ENCODE data around the gene SCGB1A1. TPM values are rescaled to one million over a fixed set of nuclear protein-coding genes. Genes with fewer than 3 reads are reported as not detected.

Gene SCGB1A1
- total RNA-seq, 1 donor from 2014 or later = not detected

- Histone ChIP-seq H3K36me3 (ENCODE audit: control insufficient read depth, insufficient read depth, low read length) (no peaks in the 10 kb centered on the region), H3K27me3 (ENCODE audit: control insufficient read depth, insufficient read depth, low read length) (no peaks in the 10 kb centered on the region), H3K4me3 (ENCODE audit: low read depth, low read length) (no peak overlapping the region)
- peak; percentile 52 for DNase-seq (ENCODE audit: low read depth)
- peak; percentile 43 for TF ChIP-seq CTCF (IDR thresholded peaks at IDR 0.05; ENCODE audit: insufficient read depth, low read length, poor library complexity, severe bottlenecking)
These were observed 23.9 kb upstream of the SCGB1A1 start for GRCh38 chr11:62394825-62395538.

- no peak for TF ChIP-seq CTCF (IDR thresholded peaks at IDR 0.05; ENCODE audit: insufficient read depth, low read length, poor library complexity, severe bottlenecking)
- DNase-seq (ENCODE audit: low read depth) = no peak
- H3K36me3 ChIP-seq (ENCODE audit: control insufficient read depth, insufficient read depth, low read length) = no peaks in the 10 kb centered on the region
- no peaks in the 10 kb centered on the region for H3K27me3 ChIP-seq (ENCODE audit: control insufficient read depth, insufficient read depth, low read length)
- no peak overlapping the region for H3K4me3 ChIP-seq (ENCODE audit: low read depth, low read length)
These were observed 22.8 kb upstream of the SCGB1A1 start for GRCh38 chr11:62395885-62396551.

- Histone ChIP-seq H3K36me3 (ENCODE audit: control insufficient read depth, insufficient read depth, low read length) (no peaks in the 10 kb centered on the region), H3K4me3 (ENCODE audit: low read depth, low read length) (no peak overlapping the region), H3K27me3 (ENCODE audit: control insufficient read depth, insufficient read depth, low read length) (no peaks in the 10 kb centered on the region)
- no peak for DNase-seq (ENCODE audit: low read depth)
- TF ChIP-seq CTCF (IDR thresholded peaks at IDR 0.05; ENCODE audit: insufficient read depth, low read length, poor library complexity, severe bottlenecking) = no peak
These were observed 20.5 kb upstream of the SCGB1A1 start for GRCh38 chr11:62398011-62398994.

- Histone ChIP-seq H3K27me3 (ENCODE audit: control insufficient read depth, insufficient read depth, low read length) (no peaks in the 10 kb centered on the region), H3K4me3 (ENCODE audit: low read depth, low read length) (no peak overlapping the region), H3K36me3 (ENCODE audit: control insufficient read depth, insufficient read depth, low read length) (no peaks in the 10 kb centered on the region)
- DNase-seq (ENCODE audit: low read depth) = no peak
- no peak for TF ChIP-seq CTCF (IDR thresholded peaks at IDR 0.05; ENCODE audit: insufficient read depth, low read length, poor library complexity, severe bottlenecking)
These were observed 19.5 kb upstream of the SCGB1A1 start for GRCh38 chr11:62399172-62399877.

- Histone ChIP-seq H3K27me3 (ENCODE audit: control insufficient read depth, insufficient read depth, low read length) (no peaks in the 10 kb centered on the region), H3K4me3 (ENCODE audit: low read depth, low read length) (no peak overlapping the region), H3K36me3 (ENCODE audit: control insufficient read depth, insufficient read depth, low read length) (no peaks in the 10 kb centered on the region)
- DNase-seq (ENCODE audit: low read depth) = no peak
- no peak for TF ChIP-seq CTCF (IDR thresholded peaks at IDR 0.05; ENCODE audit: insufficient read depth, low read length, poor library complexity, severe bottlenecking)
These were observed 19.0 kb upstream of the SCGB1A1 start for GRCh38 chr11:62399878-62400266.
